DMS53 treated with DMSO at 0.1 percent for 48 hours (cell line): Measurements from ENCODE around the gene ITCH.

Experiments used
- DNase-seq: peaks from one replicate; lab custom pipeline; 2025; ENCODE audit not compliant: unreplicated experiment; lab: John Stamatoyannopoulos, UW

The ITCH gene

DNA sequence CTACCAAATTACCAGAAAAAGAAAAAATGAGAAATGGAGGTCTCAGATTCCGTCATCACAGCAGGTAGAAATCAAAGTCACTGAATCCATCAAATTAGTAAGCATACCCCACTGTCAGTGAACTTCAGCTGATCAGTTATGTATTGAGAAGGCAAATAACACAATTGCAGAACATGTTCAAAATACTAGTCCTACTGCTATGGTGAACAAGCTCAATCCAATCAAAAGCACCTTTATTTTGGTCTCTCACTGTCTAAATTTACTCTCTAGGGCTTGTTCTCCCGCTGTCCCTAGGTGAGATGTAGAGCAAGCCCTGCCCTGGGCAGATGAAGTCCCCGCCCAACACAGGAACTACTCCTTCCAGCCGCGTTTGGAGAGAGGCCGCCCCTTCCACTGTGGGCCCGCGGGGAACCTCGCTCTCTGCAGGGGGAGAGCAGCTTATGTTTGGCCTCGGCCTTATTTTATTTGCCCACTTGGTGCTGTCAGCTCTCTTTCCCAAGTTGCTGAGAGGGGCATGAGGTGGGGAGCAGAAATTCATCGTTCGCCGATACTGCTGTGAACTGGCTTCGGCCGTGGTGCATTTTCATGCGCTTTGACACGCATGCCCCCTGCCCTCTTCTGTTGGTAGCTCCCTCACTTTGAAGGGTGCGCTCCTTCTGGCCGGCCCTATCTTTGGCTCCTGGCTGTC is 181.2 kb downstream of the ITCH start:
- no peak for DNase-seq

GRCh38 chr20:34546751-34547181 is 183.7 kb downstream of the ITCH start:
- DNase-seq: peak; percentile 87

GRCh38 chr20:34547844-34548613 is 185.0 kb downstream of the ITCH start:
- no peak for DNase-seq

DNA sequence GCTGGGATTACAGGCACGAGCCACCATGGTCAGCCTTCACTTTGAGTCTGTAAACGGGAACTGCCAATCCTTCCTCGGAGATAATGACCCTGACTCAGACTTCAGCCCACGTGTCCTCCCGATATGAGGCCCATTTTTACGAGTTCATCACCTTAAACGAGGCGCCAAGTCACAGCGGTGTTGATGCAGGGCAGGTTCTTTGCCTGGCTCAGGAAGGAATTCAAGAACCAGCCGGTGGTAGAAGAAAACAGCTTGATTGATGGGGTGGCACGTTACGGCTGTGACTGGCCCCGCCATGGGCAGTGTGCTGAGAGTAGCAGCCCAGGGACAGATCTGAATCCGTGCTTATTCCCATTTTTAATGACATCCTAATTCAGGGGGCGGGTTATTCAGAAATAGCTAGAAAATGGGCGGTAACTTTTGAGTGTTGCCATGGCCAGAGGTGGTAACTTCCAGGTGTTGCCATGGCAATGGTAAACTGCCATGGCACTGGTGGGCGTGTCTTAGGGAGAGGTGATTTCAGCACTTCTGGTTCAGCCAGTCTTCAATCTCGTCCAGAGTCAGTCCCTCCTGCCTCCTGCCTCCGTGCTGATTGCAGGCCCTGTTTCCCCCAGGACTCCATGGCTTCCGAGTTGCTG is 186.3 kb downstream of the ITCH start:
- no peak for DNase-seq

DNA sequence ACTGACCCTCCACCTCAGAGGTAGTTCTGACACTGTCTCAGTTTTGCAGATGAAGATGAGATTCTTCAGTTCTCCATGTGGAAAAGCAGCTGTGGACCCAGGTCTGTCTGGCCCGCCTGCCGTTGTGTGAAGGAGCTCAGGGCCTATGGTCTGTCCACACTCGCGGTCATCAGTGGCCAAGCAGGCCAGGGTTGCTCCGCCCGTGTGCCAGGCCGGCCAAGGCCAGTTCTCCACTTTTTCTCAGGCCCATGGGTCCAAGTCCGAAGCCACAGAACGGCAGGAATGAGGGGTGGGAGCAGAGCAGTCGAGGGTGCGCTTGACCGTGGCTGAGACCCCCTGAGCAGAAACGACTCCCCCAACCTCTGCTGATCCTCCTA is 186.8 kb downstream of the ITCH start:
- no peak for DNase-seq

GRCh38 chr20:34552569-34552968 is 189.5 kb downstream of the ITCH start:
- no peak for DNase-seq

GRCh38 chr20:34553366-34553867 is 190.3 kb downstream of the ITCH start:
- no peak for DNase-seq

DNA sequence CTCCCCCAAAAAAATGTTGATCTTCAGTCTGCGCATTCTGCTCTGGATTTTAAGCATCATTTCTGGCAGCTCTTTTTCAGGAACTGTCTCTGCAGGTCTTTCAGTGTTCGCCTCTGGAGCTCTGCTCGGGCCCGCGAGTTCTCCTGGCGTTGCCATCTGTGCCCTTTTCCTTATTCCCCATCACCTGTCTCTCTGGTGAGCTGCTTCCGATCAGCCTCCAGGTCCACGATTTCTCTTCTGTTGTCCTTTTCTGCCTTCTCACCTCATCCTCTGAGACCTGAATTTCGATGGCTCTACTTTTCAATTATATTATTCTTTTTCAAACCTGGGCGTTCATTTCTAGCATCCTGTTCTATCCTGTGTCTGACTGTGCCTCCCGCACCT is 194.9 kb downstream of the ITCH start:
- peak; percentile 49 for DNase-seq

- peak; percentile 84 for DNase-seq
Observed at GRCh38 chr20:34558320-34559218, 195.5 kb downstream of the ITCH start, which contains the start of gene MAP1LC3A. MAP1LC3A (plus strand) TSS chr20:34558718; CDS start chr20:34558869, 151 bp downstream.

DNA sequence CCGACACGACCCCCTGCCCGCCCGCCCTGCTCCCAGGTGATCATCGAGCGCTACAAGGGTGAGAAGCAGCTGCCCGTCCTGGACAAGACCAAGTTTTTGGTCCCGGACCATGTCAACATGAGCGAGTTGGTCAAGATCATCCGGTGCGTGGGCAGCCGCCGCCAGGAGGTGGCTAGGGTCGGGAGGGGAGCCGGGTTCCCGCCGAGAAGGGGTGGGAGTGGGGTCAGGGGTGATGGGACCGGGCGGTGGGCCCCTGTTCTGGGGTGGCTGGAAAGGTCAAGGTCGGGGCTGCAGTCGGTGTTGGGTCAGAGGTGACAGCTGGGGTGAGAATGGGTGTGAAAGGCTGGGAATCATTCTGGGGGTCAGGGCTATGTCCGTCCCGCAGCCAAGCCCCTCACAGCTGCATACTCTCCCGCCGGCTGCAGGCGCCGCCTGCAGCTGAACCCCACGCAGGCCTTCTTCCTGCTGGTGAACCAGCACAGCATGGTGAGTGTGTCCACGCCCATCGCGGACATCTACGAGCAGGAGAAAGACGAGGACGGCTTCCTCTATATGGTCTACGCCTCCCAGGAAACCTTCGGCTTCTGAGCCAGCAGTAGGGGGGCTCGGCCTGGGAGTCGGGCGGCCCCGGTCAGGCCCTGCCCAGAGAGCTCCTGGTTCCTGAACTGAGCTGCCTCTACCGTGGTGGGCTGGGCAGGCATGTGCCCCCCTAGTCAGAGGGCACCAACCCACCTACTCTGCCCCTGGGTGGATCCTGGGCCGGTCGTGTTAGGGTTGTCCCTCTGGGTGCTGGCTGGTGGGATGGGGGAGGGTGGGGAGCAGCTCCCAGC is 196.5 kb downstream of the ITCH start:
- no peak for DNase-seq

DNA sequence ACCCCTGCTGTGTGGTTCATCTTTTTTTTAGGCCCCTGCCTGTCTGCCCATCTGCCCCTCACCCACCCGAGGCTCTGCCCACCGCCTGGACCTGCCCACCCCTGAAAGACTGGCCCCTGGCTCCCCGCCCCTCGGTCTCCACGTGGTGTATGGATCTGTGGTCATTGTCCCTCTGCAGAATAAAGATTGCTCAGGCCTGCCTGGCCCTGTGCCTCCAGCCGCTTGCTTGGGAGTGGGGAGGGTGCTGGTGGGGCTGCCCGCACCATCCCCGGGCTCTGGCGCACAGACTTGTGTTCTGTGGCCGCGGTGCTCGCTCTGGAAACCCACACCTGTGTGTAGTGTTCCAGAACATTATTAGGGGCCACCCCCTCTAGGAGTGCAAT is 197.1 kb downstream of the ITCH start:
- no peak for DNase-seq

DNA sequence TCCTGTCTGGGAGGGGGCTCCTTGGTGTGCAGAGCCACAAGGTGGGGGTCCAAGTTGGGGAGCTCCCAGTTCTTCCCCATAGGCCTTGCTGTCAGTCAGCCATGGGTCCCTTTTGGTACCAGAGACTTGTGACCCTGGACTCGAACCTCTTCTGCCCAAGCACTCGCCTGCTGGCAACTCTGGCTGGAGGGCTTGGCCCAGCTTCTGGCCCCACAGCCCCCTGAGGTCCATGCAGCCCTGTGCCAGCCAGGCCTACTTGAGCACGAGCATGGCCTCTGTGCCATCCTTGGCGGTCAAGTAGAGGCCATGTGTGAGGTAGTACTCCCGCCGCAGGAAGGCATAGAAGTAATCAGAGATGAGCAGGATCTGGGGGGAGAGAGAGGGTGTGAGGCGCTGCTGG is 197.5 kb downstream of the ITCH start:
- no peak for DNase-seq
